Body of pancreas (tissue), 4 donors: Measurements from ENCODE around the gene MRC1. TPM values are rescaled to one million over a fixed set of nuclear protein-coding genes. Genes with fewer than 3 reads are reported as not detected.

ENCODE experiments used
- ATAC-seq: fragments of 150-250 bp; one replicate; pipeline ENCODE4 v1.9.1; 2016
- DNase-seq, 4 donors: peaks; one replicate each; pipeline ENCODE4 v3.0.0-alpha.2; 2019
- H3K27ac ChIP-seq, 4 donors: fragments of 200-600 bp; sonication (generic); 1 replicate in 3 of 4; 2 replicates in 1 of 4; pipeline versions ENCODE4 v1.5.1 to v1.6.1; 2016 to 2019; ENCODE audit warnings: mild to moderate bottlenecking in 1 of 4, mixed read lengths in 1 of 4, moderate library complexity in 1 of 4
- H3K27me3 ChIP-seq, 2 donors: fragments of 200-600 bp; sonication (generic); one replicate each; pipeline ENCODE4 v1.6.0; 2016; ENCODE audit warnings: mild to moderate bottlenecking in 1 of 2
- H3K36me3 ChIP-seq, 2 donors: fragments of 200-600 bp; sonication (generic); replicated peaks in 1 of 2; 2 replicates each; pipeline ENCODE4 v1.5.1; 2016; ENCODE audit warnings: low read depth in 2 of 2; ENCODE audit not compliant: insufficient read depth in 1 of 2
- H3K4me1 ChIP-seq: fragments of 200-600 bp; sonication (generic); one replicate; pipeline ENCODE4 v1.6.0; 2016
- H3K4me3 ChIP-seq, 2 donors: fragments of 200-600 bp; sonication (generic); 1 replicate in 1 of 2; 2 replicates in 1 of 2; pipeline ENCODE4 v1.5.1; 2016 to 2019
- H3K9me3 ChIP-seq, 3 donors: fragments of 200-600 bp; sonication (generic); 1 replicate in 2 of 3; 2 replicates in 1 of 3; pipeline ENCODE4 v1.5.1; 2016
- CTCF ChIP-seq, 7 experiments: fragments of 450-650 bp in 4 of 7; fragments of 200-600 bp in 3 of 7; sonication (generic) in 3 of 7; IDR thresholded peaks; one replicate each; pipeline ENCODE4 v1.5.1; 2016 to 2019; ENCODE audit warnings: antibody characterized with exemption in 7 of 7
- POLR2A ChIP-seq, 3 donors: fragments of 450-650 bp; IDR thresholded peaks; one replicate each; pipeline ENCODE4 v1.6.1; 2016; ENCODE audit warnings: antibody characterized with exemption in 3 of 3, mild to moderate bottlenecking in 2 of 3
- WGBS, 2 donors: methylation state at CpG; one replicate each; pipeline ENCODE4 v1.1.5; 2017; 5-methylcytosine and 5-hydroxymethylcytosine counted together
- intact Hi-C: fragments of 100-400 bp; cut with DNase I; formaldehyde crosslinking; loops from one replicate; pipeline ENCODE4 v1.15.1; 2023
- total RNA-seq, 2 donors: library from RNA; depleted of rRNA; stranded (reverse); fragments of >200 nt; gene quantifications; one replicate each; pipeline ENCODE4 v1.1.0, GENCODE V29; 2016

MRC1 gene
- total RNA-seq, 2 donors from 2014 or later, result 10.2 to 19.5 TPM

GRCh38 chr10:17912754-17913153 is 103.6 kb downstream of the MRC1 start:
- Histone ChIP-seq H3K27me3 (no peaks in the 10 kb centered on the region), H3K27ac (no peak overlapping the region), H3K9me3 (no peaks in the 10 kb centered on the region), H3K4me3 (no peak overlapping the region), H3K36me3 (no peaks in the 10 kb centered on the region), H3K4me1 (peaks cover 3% of the 10 kb centered on the region)
- 33 to 38% methylated on average over 4 of the region's 4 CpGs for WGBS, 2 donors
- TF ChIP-seq CTCF (IDR thresholded peaks at IDR 0.05), result no peak
- TF ChIP-seq POLR2A (IDR thresholded peaks at IDR 0.05), result no peak
- DNase-seq, result no peak
- intact Hi-C loops, result no loop called here
- no peak for ATAC-seq

DNA sequence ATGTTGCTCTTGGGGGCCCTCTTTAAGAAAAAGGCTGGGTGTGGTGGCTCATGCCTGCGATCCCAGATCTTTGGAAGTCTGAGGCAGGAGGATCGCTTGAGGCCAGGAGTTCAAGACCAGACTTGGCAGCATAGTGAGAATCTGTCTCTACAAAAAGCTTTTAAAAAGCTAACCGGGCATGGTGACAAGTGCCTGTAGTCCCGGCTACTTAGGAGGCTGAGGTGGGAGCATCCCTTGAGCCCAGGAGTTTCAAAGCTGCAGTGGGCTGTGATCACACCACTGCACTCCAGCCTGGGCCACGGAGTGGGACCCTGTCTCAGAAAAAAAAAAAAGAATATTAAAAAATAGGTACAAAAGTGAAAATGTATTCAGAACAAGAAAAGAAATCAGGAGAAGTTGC is 104.5 kb downstream of the MRC1 start:
- DNase-seq (no peak), ATAC-seq (no peak)
- H3K4me1 ChIP-seq, result no peaks in the 10 kb centered on the region
- no peak overlapping the region for H3K4me3 ChIP-seq
- H3K27me3 ChIP-seq, result no peaks in the 10 kb centered on the region
- H3K36me3 ChIP-seq, result no peaks in the 10 kb centered on the region
- intact Hi-C loops, result no loop called here
- 74 to 77% methylated on average over 5 of the region's 5 CpGs for WGBS, 2 donors
- TF ChIP-seq POLR2A (IDR thresholded peaks at IDR 0.05) (no peak), CTCF (IDR thresholded peaks at IDR 0.05) (no peak)
- no peak overlapping the region for H3K27ac ChIP-seq
- H3K9me3 ChIP-seq, result no peaks in the 10 kb centered on the region

- DNase-seq, result no peak
- ATAC-seq, result no peak
- TF ChIP-seq CTCF (IDR thresholded peaks at IDR 0.05) (no peak), POLR2A (IDR thresholded peaks at IDR 0.05) (no peak)
- Histone ChIP-seq H3K4me3 (no peak overlapping the region), H3K36me3 (no peaks in the 10 kb centered on the region), H3K27me3 (no peaks in the 10 kb centered on the region), H3K4me1 (no peaks in the 10 kb centered on the region), H3K9me3 (no peaks in the 10 kb centered on the region), H3K27ac (no peak overlapping the region)
- WGBS, 2 donors, result 76 to 92% methylated on average over 5 of the region's 5 CpGs
- intact Hi-C loops, result no loop called here
Observed at GRCh38 chr10:17914169-17915045, 105.3 kb downstream of the MRC1 start.

DNA sequence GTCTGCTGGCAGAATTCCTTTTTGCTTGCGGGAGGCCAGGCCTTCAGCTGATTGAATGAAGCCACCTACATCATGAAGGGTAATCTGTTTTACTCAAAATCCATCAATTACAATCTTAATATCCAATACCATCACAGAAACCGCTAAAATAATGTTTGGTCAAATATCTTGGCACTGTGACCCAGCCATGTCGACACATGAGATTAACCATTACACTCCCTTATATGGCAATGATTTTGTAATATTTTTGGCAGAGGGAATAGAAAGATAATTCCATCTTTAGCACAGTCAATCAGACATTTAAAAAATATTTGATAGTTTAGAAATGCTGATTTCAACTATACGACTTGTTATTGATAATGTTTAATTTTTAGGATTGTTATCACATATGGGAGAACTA is 106.0 kb downstream of the MRC1 start:
- Histone ChIP-seq H3K27ac (no peak overlapping the region), H3K9me3 (no peaks in the 10 kb centered on the region), H3K4me3 (no peak overlapping the region), H3K4me1 (no peaks in the 10 kb centered on the region), H3K27me3 (no peaks in the 10 kb centered on the region), H3K36me3 (no peaks in the 10 kb centered on the region)
- DNase-seq, result no peak
- intact Hi-C loops, result no loop called here
- 47 to 55% methylated on average over 4 of the region's 4 CpGs for WGBS, 2 donors
- no peak for TF ChIP-seq POLR2A (IDR thresholded peaks at IDR 0.05)
- no peak for TF ChIP-seq CTCF (IDR thresholded peaks at IDR 0.05)
- no peak for ATAC-seq
